ENCODE measurements around the gene HOXC12. TPM values are rescaled to one million over a fixed set of nuclear protein-coding genes. Genes with fewer than 3 reads are reported as not detected.

HOXC12 gene
- total RNA-seq, 1 donor = not detected

DNA sequence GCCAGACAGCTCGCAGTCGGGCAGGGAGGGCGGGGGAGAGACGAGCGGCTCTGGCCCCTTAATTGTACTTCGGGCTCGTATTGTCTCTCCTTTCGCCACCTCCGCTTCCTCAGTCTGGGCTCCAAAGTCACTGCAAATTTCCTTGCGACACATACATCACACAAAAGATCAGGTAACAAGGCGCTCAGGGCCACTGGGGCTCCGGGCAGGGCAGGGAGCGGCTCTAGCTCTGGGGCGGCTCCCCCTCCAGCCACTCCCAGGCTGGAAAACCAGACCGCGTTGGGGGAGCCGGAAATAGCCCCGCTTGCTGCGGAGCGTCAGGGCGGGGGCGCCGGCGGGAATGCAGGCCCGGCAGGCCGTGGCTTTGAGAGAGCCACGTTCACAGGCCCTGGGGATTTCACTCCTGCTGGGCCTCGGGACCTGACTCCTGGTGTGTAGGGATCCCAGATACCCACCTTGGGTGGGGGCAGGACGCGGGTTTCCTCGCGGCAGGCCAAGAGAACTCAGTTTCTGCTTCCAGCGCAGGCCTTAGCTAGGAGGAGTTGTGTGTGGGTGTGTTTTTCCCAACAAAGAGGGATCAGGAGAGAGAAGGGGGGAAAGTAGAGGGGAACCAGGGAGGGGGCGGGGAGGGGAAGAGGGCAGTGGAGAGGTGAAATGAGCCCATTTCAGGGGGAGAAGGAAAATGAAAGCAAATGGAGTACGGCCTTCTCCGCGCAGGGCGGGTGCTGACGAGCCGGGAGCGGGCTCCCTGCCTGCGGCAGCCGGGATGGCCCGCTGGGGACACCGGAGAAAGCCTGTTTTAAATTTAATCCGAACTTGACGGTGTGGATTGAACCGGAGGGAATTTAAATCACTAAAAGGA, 40.9 kb downstream of the HOXC12 start:
- peak overlapping the region; percentile 46 for H3K4me3 ChIP-seq (ENCODE audit: low read depth, low read length)
- no peak for DNase-seq (ENCODE audit: low read depth)
- TF ChIP-seq, protein P1, sequence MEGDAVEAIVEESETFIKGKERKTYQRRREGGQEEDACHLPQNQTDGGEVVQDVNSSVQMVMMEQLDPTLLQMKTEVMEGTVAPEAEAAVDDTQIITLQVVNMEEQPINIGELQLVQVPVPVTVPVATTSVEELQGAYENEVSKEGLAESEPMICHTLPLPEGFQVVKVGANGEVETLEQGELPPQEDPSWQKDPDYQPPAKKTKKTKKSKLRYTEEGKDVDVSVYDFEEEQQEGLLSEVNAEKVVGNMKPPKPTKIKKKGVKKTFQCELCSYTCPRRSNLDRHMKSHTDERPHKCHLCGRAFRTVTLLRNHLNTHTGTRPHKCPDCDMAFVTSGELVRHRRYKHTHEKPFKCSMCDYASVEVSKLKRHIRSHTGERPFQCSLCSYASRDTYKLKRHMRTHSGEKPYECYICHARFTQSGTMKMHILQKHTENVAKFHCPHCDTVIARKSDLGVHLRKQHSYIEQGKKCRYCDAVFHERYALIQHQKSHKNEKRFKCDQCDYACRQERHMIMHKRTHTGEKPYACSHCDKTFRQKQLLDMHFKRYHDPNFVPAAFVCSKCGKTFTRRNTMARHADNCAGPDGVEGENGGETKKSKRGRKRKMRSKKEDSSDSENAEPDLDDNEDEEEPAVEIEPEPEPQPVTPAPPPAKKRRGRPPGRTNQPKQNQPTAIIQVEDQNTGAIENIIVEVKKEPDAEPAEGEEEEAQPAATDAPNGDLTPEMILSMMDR (IDR thresholded peaks at IDR 0.05; ENCODE audit: insufficient read depth, low read length) = no peak

DNA sequence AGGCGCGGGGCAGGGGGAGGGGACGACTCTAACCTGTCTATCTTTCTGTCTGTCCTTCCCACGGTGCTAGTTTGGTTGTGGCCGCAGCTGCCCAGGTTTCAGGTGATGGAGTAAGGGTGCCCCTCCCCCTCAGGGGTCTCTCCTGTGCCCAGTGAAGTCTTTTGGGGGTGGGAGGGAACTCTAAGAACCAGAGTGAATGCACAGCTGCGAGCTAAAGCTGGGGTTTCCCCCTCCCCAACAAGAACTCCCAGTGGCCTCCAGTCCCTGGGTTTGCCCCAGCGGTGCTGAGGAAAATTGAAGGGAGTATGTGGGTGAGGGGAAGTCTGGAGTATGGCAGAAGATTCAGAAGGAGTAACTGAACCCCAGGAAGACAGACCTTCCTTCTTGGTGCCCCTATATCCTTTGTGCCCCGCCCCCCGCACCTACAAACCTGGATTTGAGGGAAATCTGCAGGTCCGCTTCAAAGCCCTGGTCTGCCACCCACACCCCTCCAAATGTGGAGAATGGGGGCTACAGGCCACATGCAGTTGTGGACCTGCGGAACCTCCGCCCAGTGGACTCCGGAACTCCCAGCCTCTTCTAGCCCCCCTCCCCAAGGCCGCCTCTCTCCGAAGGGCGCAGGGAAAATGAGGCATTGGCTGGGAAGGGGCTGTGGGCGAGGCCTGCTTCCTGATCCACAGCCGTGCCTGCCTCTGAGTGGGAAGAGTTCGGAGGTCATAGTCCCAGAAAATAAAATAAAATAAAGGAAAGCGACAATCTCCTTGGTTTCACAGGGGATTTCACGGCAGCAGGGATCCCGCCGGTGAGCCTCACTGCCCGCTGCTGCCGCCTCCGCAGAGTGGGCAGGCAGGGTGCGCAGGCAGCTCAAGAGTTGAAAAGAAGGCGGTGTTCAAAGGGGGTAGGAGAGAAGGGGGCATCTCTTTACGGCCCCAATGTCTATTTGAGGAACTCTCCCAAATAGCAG, 41.8 kb downstream of the HOXC12 start:
- H3K4me3 ChIP-seq (ENCODE audit: low read depth, low read length) = no peak overlapping the region
- TF ChIP-seq, protein P1 (IDR thresholded peaks at IDR 0.05; ENCODE audit: insufficient read depth, low read length) = no peak
- no peak for DNase-seq (ENCODE audit: low read depth)

DNA sequence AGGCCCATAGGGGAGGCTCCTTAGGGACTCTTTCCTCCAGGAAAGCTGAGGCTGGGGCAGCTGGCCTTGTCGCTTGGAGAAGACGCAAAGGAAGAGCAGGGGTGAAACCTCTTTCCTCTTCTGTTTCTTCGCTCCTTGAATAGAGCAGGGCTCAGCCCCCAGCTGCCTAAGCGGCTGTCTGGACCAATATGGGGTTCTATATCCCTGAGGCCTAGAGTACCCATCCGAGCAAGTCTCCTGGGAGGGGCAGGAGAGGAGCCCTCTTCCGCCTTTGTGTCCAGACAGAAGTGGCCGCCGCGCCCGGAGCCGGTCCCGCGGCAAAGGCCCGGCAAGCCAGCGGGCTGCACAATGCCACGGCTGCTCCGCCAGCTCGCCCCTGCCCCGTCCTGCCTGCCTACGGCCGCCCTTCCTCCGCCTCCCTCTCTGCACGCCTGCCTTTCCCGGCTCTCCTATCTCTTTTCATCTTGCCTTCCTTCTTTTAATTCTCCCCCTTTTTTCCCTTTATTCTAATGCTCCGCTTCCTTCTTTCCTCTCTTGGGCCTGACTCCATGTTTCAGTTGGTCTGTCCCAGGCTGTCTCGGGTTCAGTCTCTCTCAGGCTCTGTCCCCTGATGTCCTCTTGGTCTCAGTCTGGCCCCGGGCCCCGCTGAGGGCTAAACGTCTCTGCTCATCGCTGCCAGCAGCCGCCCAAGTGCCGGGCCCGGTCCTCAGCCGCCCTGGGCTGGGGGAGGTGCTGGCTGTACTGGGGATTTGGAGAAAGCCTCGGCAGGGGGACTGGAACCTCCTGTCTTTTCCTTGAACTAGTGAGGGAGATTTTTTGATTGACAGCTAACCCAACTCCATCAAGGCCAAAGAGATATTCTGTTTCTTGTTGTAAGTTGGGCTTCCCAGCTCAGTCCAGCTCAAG, 42.8 kb downstream of the HOXC12 start:
- TF ChIP-seq, protein P1 (IDR thresholded peaks at IDR 0.05; ENCODE audit: insufficient read depth, low read length) = no peak
- H3K4me3 ChIP-seq (ENCODE audit: low read depth, low read length) = no peak overlapping the region
- DNase-seq (ENCODE audit: low read depth) = no peak

DNA sequence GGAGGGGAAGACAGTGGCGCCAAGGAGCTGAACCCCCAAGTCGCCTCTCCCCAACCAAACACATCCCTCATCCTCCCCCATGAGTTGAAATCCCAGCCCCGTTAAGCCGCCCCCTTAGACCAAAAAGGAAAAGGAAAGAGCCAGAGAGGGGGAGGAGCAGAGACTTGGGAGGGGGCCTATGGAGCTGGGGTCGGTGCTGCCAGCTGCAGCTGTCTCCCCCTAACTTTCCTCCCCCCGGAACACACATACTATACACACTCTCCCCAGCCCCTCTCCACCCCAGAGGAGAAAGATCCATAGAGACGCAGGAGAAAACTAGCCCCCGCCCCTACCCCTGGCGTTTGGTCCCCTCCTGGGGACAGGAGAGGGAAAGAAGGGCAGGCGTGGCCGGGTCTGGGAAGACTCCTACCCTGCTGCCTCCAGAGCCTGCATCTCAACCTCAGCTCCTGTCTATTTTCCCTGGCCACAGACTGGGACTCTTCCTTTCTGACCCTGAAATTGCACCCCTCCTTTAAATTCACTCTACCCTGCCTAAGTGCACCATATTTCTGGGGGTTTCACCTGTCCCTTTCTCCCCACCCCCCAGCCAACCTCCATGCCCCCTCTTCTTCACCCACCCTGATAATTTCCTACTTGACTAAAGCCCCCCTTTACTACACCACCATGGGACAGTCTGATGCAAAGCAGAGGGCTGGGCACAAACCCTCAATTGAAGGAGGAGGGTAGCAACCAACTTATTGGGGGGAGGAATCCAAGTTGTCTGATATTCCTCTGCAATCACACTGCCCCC, 43.6 kb downstream of the HOXC12 start:
- H3K4me3 ChIP-seq (ENCODE audit: low read depth, low read length) = no peak overlapping the region
- TF ChIP-seq, protein P1 (IDR thresholded peaks at IDR 0.05; ENCODE audit: insufficient read depth, low read length) = no peak
- no peak for DNase-seq (ENCODE audit: low read depth)

DNA sequence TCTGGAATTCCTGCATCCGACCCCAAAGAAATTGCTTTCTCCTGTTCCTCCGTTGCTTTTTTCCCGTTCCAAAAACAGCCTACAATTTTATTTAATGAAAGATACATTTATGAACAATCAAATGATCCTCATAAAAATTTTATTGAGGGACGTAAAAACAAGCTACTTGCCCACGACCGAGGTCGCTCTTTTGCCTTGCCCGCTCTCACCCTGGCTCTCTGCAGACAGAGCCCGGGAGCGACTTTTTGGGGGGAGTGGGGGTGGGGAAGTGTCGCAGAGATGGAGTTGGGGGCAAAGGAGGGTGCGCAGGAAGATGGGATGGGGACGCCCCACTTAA, 44.2 kb downstream of the HOXC12 start:
- no peak overlapping the region for H3K4me3 ChIP-seq (ENCODE audit: low read depth, low read length)
- DNase-seq (ENCODE audit: low read depth) = no peak

More for the DNA sequence above, 44.2 kb downstream of the HOXC12 start:
- TF ChIP-seq, protein P1 (IDR thresholded peaks at IDR 0.05; ENCODE audit: insufficient read depth, low read length) = no peak
